Esophagus muscularis mucosa (tissue), 3 donors: Measurements from ENCODE around the gene B4GALT5.

Experiments
- POLR2A ChIP-seq: fragments of 450-650 bp; IDR thresholded peaks from one replicate; pipeline ENCODE4 v1.6.1; 2017; ENCODE audit warnings: antibody characterized with exemption, moderate library complexity, mild to moderate bottlenecking, low read depth
- TF ChIP-seq, protein P1 (sequence below), 3 experiments: fragments of 200-600 bp in 2 of 3; fragments of 450-650 bp in 1 of 3; sonication (generic) in 2 of 3; IDR thresholded peaks; one replicate each; pipeline ENCODE4 v1.5.1; 2017 to 2019; ENCODE audit warnings: antibody characterized with exemption in 3 of 3, mild to moderate bottlenecking in 2 of 3, moderate library complexity in 1 of 3

DNA sequence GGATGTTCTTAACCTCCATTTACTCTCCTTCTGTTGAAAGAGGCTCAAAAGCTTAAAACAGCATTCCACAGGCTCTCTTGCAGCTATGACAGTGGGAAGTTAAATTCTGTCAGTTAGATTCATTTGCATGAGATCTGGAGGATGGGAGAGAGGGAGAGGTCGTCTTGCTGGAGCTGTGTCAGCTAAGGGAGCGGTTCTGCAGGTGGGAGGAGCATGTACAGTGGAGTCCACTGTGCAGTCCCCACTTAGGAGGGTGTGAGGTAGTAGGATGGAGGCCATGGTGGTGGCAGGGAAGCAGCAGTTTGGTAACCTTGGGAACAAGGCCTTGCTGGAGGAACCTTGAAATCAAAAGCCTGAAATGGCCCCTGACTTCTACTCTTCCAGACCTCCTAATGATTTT lies 12.0 kb upstream of the B4GALT5 start:
- TF ChIP-seq, protein P1, sequence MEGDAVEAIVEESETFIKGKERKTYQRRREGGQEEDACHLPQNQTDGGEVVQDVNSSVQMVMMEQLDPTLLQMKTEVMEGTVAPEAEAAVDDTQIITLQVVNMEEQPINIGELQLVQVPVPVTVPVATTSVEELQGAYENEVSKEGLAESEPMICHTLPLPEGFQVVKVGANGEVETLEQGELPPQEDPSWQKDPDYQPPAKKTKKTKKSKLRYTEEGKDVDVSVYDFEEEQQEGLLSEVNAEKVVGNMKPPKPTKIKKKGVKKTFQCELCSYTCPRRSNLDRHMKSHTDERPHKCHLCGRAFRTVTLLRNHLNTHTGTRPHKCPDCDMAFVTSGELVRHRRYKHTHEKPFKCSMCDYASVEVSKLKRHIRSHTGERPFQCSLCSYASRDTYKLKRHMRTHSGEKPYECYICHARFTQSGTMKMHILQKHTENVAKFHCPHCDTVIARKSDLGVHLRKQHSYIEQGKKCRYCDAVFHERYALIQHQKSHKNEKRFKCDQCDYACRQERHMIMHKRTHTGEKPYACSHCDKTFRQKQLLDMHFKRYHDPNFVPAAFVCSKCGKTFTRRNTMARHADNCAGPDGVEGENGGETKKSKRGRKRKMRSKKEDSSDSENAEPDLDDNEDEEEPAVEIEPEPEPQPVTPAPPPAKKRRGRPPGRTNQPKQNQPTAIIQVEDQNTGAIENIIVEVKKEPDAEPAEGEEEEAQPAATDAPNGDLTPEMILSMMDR (IDR thresholded peaks at IDR 0.05): no peak
- TF ChIP-seq POLR2A: no peak
